GM18517 (cell line): ENCODE data around the gene FDX2.
A peak's percentile ranks its signal among the peaks of the same experiment; 100 is the strongest.

Experiments used
- ATAC-seq: cut with Tn5 transposase; IDR thresholded peaks from one replicate; pipeline ENCODE4 v1.9.1; 2021; ENCODE audit warnings: mild to moderate bottlenecking, moderate library complexity; ENCODE audit not compliant: unreplicated experiment

The FDX2 gene

DNA sequence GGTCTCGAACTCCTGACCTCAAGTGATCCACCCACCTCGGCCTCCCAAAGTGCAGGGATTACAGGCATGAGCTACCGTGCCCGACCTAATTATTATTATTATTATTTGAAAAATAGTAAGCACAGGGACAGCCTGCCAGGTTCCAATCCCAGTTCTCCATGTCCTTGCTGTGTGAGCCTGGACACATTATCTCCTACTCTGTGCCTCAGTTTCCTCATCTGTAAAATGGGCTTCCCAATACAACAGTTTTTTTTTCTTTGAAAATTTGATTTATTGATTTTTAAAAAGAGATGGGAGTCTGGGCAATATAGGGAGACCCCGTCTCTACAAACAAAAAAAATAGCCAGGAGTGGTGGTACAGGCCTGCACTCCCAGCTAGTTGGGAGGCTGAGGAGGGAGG is 9.5 kb downstream of the FDX2 start:
- ATAC-seq, result no peak

DNA sequence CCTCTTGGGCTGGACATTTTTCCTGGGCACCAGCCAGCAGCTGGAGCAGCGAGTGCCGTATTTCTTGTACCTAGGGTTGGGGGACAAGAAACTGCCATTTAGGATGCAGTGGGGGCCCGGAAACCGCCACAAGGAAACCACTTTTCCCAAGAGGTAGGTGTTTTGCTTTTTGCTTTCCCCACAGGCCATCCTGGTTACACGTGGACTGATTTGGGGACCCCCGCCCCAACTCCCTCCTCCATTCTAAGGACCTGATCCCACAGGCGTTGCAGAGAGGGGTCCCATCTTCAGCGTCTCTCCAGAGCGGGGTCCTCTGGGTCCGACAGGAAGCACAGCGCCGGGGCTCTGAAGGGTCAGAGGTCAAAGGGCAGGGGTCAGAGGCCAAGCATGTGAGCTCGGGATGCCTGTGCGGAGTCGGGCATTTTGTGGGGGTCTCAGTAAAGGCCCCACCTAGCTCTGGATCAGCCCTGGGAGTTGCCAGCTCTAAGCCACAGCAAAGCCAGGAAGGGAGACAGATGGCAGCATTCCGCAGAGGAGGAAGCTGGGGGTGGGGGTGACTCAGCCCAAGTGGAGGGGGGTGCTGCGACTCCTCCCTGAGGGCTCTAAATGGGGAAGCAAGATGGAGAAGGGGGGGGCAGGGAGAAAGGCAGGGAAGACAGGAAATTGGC is 10.5 kb downstream of the FDX2 start:
- no peak for ATAC-seq

DNA sequence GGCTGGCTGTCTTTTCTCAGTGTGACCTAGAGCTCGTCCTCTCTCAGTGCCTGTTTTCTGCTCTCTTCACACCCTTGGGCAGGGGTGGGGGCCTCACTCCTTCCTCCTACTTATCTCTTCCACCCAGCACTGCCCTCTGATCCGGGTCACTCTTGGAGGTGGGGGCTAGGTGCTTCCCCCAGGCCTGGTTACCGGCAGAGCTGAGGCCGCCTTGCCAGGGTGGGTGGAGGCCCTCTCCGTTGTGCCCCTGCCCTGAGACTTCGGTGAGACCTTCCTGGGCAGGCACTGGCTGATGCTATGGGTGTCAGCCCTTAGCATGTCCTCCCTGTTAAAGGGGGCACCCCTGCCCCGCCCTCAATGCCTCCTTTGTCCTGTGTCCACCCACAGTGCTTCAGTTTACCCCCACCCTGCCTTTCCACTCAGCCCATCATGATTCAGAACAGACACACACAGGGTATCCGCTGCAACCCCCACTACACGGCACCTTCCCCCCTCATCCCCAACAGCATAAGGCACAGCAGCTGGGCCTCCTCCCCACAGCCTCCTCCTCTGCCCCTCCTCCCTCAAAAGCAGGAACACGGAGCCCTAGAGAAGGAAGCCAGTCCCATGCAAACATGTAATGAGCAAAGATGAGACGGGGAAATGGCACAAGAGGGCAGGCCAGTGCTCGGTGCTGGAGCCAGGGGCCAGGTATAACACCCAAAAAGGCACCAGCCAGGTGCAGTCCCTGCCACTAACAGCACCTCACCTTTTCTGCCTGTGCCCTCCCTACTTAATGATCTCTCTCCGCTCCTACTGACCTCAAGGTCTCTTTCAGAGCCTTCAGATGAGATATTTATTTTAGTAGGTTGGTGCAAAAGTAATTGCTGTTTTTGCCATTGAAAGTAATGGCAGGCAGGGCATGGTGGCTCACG is 16.0 kb downstream of the FDX2 start:
- ATAC-seq, result no peak

GRCh38 chr19:10295847-10296591 is 19.8 kb downstream of the FDX2 start:
- ATAC-seq, result no peak

- no peak for ATAC-seq
Observed at GRCh38 chr19:10295305-10295846, 20.4 kb downstream of the FDX2 start.

DNA sequence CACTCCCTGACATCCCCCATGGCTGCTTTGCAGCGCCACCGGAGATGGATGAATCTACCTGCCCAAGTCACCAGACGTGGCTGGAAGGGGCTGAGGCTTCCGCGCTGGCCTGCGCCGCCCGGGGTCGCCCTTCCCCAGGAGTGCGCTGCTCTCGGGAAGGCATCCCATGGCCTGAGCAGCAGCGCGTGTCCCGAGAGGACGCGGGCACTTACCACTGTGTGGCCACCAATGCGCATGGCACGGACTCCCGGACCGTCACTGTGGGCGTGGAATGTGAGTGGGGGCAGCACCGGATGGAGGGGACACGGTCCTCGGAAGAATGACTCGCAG is 21.5 kb downstream of the FDX2 start:
- ATAC-seq, result no peak

DNA sequence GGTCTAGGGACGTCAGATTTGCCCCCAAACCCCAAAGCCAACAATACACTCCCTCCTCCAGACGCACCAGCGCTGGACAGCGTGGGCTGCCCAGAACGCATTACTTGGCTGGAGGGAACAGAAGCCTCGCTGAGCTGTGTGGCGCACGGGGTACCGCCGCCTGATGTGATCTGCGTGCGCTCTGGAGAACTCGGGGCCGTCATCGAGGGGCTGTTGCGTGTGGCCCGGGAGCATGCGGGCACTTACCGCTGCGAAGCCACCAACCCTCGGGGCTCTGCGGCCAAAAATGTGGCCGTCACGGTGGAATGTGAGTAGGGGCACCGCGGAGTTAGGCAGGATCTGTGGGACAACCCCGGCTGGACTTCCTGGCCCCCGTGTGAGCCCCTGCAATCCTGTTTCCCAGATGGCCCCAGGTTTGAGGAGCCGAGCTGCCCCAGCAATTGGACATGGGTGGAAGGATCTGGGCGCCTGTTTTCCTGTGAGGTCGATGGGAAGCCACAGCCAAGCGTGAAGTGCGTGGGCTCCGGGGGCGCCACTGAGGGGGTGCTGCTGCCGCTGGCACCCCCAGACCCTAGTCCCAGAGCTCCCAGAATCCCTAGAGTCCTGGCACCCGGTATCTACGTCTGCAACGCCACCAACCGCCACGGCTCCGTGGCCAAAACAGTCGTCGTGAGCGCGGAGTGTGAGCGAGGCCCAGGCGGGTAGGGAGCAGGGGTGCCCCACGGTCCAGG is 22.0 kb downstream of the FDX2 start:
- ATAC-seq, result no peak

- no peak for ATAC-seq
Observed at GRCh38 chr19:10292789-10293636, 22.8 kb downstream of the FDX2 start.

DNA sequence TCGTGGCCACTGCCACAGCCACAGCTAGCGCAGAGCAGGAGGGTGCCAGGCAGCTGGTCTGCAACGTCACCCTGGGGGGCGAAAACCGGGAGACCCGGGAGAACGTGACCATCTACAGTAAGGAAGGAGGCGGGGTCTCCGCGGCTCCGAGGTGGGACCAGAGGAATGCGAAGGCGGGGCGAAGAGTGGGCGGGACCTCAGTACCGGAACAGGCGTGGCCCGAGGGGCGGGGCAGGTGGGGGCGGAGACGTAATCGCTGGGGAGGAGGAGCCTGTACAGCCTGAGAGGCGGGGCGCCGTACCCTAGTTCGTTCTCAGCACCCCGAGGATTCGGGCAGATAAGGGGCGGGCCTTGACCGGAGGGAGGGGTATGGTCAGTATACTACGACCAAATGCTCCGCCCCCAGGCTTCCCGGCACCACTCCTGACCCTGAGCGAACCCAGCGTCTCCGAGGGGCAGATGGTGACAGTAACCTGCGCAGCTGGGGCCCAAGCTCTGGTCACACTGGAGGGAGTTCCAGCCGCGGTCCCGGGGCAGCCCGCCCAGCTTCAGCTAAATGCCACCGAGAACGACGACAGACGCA is 23.5 kb downstream of the FDX2 start:
- peak; percentile 39 for ATAC-seq

GRCh38 chr19:10291554-10292205 is 24.1 kb downstream of the FDX2 start:
- ATAC-seq, result no peak

GRCh38 chr19:10290876-10291553 is 24.8 kb downstream of the FDX2 start:
- ATAC-seq, result no peak

- ATAC-seq, result no peak
Observed at GRCh38 chr19:10290357-10290875, 25.4 kb downstream of the FDX2 start.

GRCh38 chr19:10289836-10290356 is 25.9 kb downstream of the FDX2 start, which contains the start of gene ICAM5:
Gene ICAM5 (plus strand): TSS chr19:10289952. CDS start chr19:10290044, 92 bp downstream.
- ATAC-seq, result no peak

GRCh38 chr19:10289167-10289835 is 26.5 kb downstream of the FDX2 start:
- ATAC-seq, result no peak

GRCh38 chr19:10288662-10289166 is 27.1 kb downstream of the FDX2 start:
- ATAC-seq, result no peak

GRCh38 chr19:10286803-10287737 is 28.7 kb downstream of the FDX2 start, which contains the start of gene ICAM4:
Gene ICAM4 (plus strand): TSS chr19:10286955. CDS start chr19:10287013, 58 bp downstream.
- no peak for ATAC-seq
